HK-2 (cell line): ENCODE results near the gene DIPK2A.

Source experiments
- DNase-seq: peaks from one replicate; pipeline ENCODE4 v3.0.0-alpha.2; 2018; ENCODE audit not compliant: unreplicated experiment

Gene DIPK2A

GRCh38 chr3:143974271-143975238 lies 2.9 kb downstream of the DIPK2A start:
- no peak for DNase-seq

GRCh38 chr3:143975554-143976152 lies 4.0 kb downstream of the DIPK2A start:
- DNase-seq: no peak

- DNase-seq: no peak
Measured at GRCh38 chr3:143977341-143978262, 6.0 kb downstream of the DIPK2A start.

GRCh38 chr3:143978263-143978631 lies 6.6 kb downstream of the DIPK2A start:
- DNase-seq: no peak

GRCh38 chr3:143979041-143979440 lies 7.4 kb downstream of the DIPK2A start:
- no peak for DNase-seq

GRCh38 chr3:143979813-143980212 lies 8.2 kb downstream of the DIPK2A start:
- DNase-seq: no peak

- DNase-seq: no peak
Measured at GRCh38 chr3:143988306-143988705, 16.7 kb downstream of the DIPK2A start.

GRCh38 chr3:143989461-143989860 lies 17.8 kb downstream of the DIPK2A start:
- no peak for DNase-seq

- DNase-seq: no peak
Measured at GRCh38 chr3:143991713-143992112, 20.1 kb downstream of the DIPK2A start.

GRCh38 chr3:143998266-143998665 lies 26.6 kb downstream of the DIPK2A start:
- no peak for DNase-seq

GRCh38 chr3:144003051-144003450 lies 31.4 kb downstream of the DIPK2A start:
- DNase-seq: no peak

GRCh38 chr3:144010371-144010770 lies 38.7 kb downstream of the DIPK2A start:
- no peak for DNase-seq

GRCh38 chr3:144011251-144011799 lies 39.7 kb downstream of the DIPK2A start:
- no peak for DNase-seq

- DNase-seq: no peak
Measured at GRCh38 chr3:144015133-144015532, 43.5 kb downstream of the DIPK2A start.

- DNase-seq: peak; percentile 41
Measured at GRCh38 chr3:144018776-144019175, 47.2 kb downstream of the DIPK2A start.
